Esophagus squamous epithelium (tissue), 5 donors: ENCODE results near the gene CCDC185. TPM values are rescaled to one million over a fixed set of nuclear protein-coding genes. Genes with fewer than 3 reads are reported as not detected.

ENCODE experiments used
- DNase-seq: peaks from one replicate; lab custom pipeline; 2025; lab: John Stamatoyannopoulos, UW
- H3K27ac ChIP-seq, 4 donors: fragments of 200-600 bp; sonication (generic); one replicate each; pipeline ENCODE4 v1.5.1; 2016 to 2019; ENCODE audit warnings: mild to moderate bottlenecking in 1 of 4
- H3K27me3 ChIP-seq, 4 donors: fragments of 200-600 bp; sonication (generic); 1 replicate in 3 of 4; 2 replicates in 1 of 4; pipeline versions ENCODE4 v1.5.1 to v1.6.0; 2017 to 2021; ENCODE audit warnings: antibody characterized with exemption in 1 of 4
- H3K36me3 ChIP-seq, 3 donors: fragments of 200-600 bp; sonication (generic); one replicate each; pipeline ENCODE4 v1.5.1; 2016 to 2019
- H3K4me1 ChIP-seq, 3 donors: fragments of 200-600 bp; sonication (generic); one replicate each; pipeline ENCODE4 v1.5.1; 2017 to 2019
- H3K4me3 ChIP-seq, 4 donors: fragments of 200-600 bp; sonication (generic); 1 replicate in 3 of 4; 2 replicates in 1 of 4; pipeline ENCODE4 v1.5.1; 2016 to 2019; ENCODE audit warnings: mild to moderate bottlenecking in 2 of 4, moderate library complexity in 1 of 4
- H3K9me3 ChIP-seq, 3 donors: fragments of 200-600 bp; sonication (generic); one replicate each; pipeline ENCODE4 v1.5.1; 2016 to 2019
- CTCF ChIP-seq, 6 experiments: fragments of 450-650 bp in 4 of 6; fragments of 200-600 bp in 2 of 6; sonication (generic) in 2 of 6; IDR thresholded peaks; one replicate each; pipeline ENCODE4 v1.5.1; 2016 to 2019; ENCODE audit warnings: antibody characterized with exemption in 6 of 6, mild to moderate bottlenecking in 4 of 6, moderate library complexity in 4 of 6
- POLR2A ChIP-seq, 4 donors: fragments of 450-650 bp; IDR thresholded peaks; one replicate each; pipeline ENCODE4 v1.6.1; 2017; ENCODE audit warnings: antibody characterized with exemption in 4 of 4, mild to moderate bottlenecking in 4 of 4, moderate library complexity in 3 of 4
- WGBS, 2 donors: methylation state at CpG; one replicate each; pipeline ENCODE4 v1.1.5; 2018; 5-methylcytosine and 5-hydroxymethylcytosine counted together
- intact Hi-C: fragments of 100-400 bp; cut with DNase I; formaldehyde crosslinking; loops from one replicate; pipeline ENCODE4 v1.15.0; 2022
- total RNA-seq, 4 donors: library from RNA; depleted of rRNA; stranded (reverse); fragments of >200 nt; gene quantifications; one replicate each; pipeline ENCODE4 v1.1.0, GENCODE V29; 2016
- donor health status: DM: yes; HTN: yes; CAD: no.

The CCDC185 gene
- total RNA-seq, 4 donors from 2014 or later: 0.13 TPM; not detected in 3

- Histone ChIP-seq H3K36me3 (no peaks in the 10 kb centered on the region), H3K27ac (no peak overlapping the region), H3K4me3 (no peak overlapping the region), H3K4me1 (peaks cover 8 to 15% (median 8%) of the 10 kb centered on the region in 3 donors), H3K27me3 (no peaks in the 10 kb centered on the region), H3K9me3 (no peaks in the 10 kb centered on the region)
- intact Hi-C loops: no loop called here
- no peak for TF ChIP-seq POLR2A (IDR thresholded peaks at IDR 0.05)
- TF ChIP-seq CTCF (IDR thresholded peaks at IDR 0.05): no peak
- no peak for DNase-seq
- WGBS, 2 donors: 43 to 54% methylated on average over 3 of the region's 3 CpGs
Observed at GRCh38 chr1:223403184-223403815, 10.1 kb downstream of the CCDC185 start.

DNA sequence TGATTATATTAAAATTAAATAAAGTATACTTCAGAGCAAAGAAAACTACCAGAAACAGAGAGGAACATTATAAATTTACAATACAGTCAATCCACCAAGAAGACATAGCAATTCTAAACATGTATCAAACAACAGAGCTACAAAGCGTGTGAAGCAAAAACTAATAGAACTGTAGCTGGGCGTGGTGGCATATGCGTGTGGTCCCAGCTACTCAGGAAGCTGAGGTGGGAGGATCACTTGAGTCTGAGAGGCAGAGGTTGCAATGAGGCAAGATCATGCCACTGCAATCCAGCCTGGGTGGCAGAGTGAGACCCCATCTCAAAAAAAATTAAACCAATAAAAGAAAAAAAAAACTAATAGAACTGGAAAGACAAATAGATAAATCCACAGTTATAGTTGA is 12.3 kb downstream of the CCDC185 start:
- H3K27ac ChIP-seq: no peak overlapping the region
- 67 to 79% methylated on average over 3 of the region's 3 CpGs for WGBS, 2 donors

DNA sequence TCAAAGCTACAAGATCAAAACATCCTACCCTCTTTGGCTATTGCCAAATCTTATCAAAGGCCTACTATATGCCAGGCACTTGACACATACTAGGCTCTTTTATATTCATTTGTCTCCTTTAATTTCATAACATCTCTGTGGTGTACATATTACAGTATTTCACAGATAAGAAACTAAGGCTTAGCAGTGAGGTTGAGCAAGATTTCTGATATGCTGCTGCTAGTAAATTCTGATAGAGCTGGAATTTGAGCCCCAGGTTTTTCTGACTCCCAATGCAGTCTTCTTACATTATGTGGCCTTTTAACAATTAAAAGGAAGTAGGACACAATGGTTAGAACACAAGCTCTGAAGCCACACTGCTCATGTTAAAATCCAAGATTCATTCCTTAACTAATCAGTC is 16.8 kb downstream of the CCDC185 start:
- Histone ChIP-seq H3K27me3 (no peaks in the 10 kb centered on the region), H3K4me1 (peaks cover 0 to 3% (median 0%) of the 10 kb centered on the region in 3 donors), H3K27ac (no peak overlapping the region), H3K9me3 (no peaks in the 10 kb centered on the region), H3K36me3 (no peaks in the 10 kb centered on the region), H3K4me3 (no peak overlapping the region)
- no peak for DNase-seq
- intact Hi-C loops: no loop called here
- no peak for TF ChIP-seq POLR2A (IDR thresholded peaks at IDR 0.05)
- TF ChIP-seq CTCF (IDR thresholded peaks at IDR 0.05): no peak

More for the DNA sequence above, 12.3 kb downstream of the CCDC185 start:
- no peak for TF ChIP-seq POLR2A (IDR thresholded peaks at IDR 0.05)
- no peak for TF ChIP-seq CTCF (IDR thresholded peaks at IDR 0.05)
- Histone ChIP-seq H3K27me3 (no peaks in the 10 kb centered on the region), H3K36me3 (no peaks in the 10 kb centered on the region), H3K4me1 (peaks cover 8 to 15% (median 8%) of the 10 kb centered on the region in 3 donors), H3K4me3 (no peak overlapping the region), H3K9me3 (no peaks in the 10 kb centered on the region)
- DNase-seq: no peak
- intact Hi-C loops: no loop called here

- intact Hi-C loops: no loop called here
- H3K4me1 ChIP-seq: peaks cover 0 to 3% (median 0%) of the 10 kb centered on the region in 3 donors
- H3K9me3 ChIP-seq: no peaks in the 10 kb centered on the region
- WGBS, 2 donors: 27 to 33% methylated on average over 2 of the region's 2 CpGs
- no peaks in the 10 kb centered on the region for H3K36me3 ChIP-seq
- H3K27ac ChIP-seq: no peak overlapping the region
- no peaks in the 10 kb centered on the region for H3K27me3 ChIP-seq
- DNase-seq: no peak
- TF ChIP-seq POLR2A (IDR thresholded peaks at IDR 0.05) (no peak), CTCF (IDR thresholded peaks at IDR 0.05) (no peak)
- no peak overlapping the region for H3K4me3 ChIP-seq
Observed at GRCh38 chr1:223411309-223411708, 18.1 kb downstream of the CCDC185 start.

- H3K36me3 ChIP-seq: no peaks in the 10 kb centered on the region
- no peaks in the 10 kb centered on the region for H3K9me3 ChIP-seq
- intact Hi-C loops: no loop called here
- TF ChIP-seq POLR2A (IDR thresholded peaks at IDR 0.05): no peak
- no peak for TF ChIP-seq CTCF (IDR thresholded peaks at IDR 0.05)
- no peak for DNase-seq
- H3K27me3 ChIP-seq: no peaks in the 10 kb centered on the region
- H3K4me3 ChIP-seq: no peak overlapping the region
- peaks cover 0 to 3% (median 0%) of the 10 kb centered on the region in 3 donors for H3K4me1 ChIP-seq
- no peak overlapping the region for H3K27ac ChIP-seq
Observed at GRCh38 chr1:223411710-223412109, 18.5 kb downstream of the CCDC185 start.
